Panc1 (cell line): Measurements from ENCODE around the gene TCEANC2. TPM values are rescaled to one million over a fixed set of nuclear protein-coding genes. Genes with fewer than 3 reads are reported as not detected.

Experiments used
- ATAC-seq: fragments of 200-7000 bp; cut with Tn5 transposase; 2 replicates; pipeline ENCODE4 v1.9.1; 2020; ENCODE audit warnings: mild to moderate bottlenecking, moderate library complexity
- BruUV-seq: library from RNA; stranded (reverse); fragments of 400-500 nt; replicated peaks from 2 replicates; lab custom pipeline; 2021; lab: Mats Ljungman, UMichigan
- CTCF ChIA-PET: fragments of 300-600 bp; sonication (Branson Sonifier 250); formaldehyde crosslinking; loops from one replicate; lab custom pipeline; 2022; ENCODE audit warnings: antibody characterized with exemption; lab: Charles Lee
- POLR2A ChIA-PET: fragments of 300-600 bp; sonication (Branson Sonifier 250); formaldehyde crosslinking; loops from one replicate; lab custom pipeline; 2022; ENCODE audit warnings: antibody characterized with exemption; lab: Charles Lee
- DNase-seq: peaks from one replicate; pipeline ENCODE4 v3.0.0-alpha.2; 2010; ENCODE audit warnings: low read depth, low spot score
- H3K27ac ChIP-seq: 2 replicates; pipeline ENCODE4 v1.5.1; 2011; ENCODE audit warnings: mild to moderate bottlenecking, low read length, inconsistent platforms
- H3K27me3 ChIP-seq: fragments of 200-500 bp; sonication (Bioruptor generic); 2 replicates; pipeline ENCODE4 v1.6.0; 2014; ENCODE audit warnings: low read length, inconsistent platforms; ENCODE audit not compliant: control insufficient read depth, insufficient read depth
- H3K36me3 ChIP-seq: fragments of 200-500 bp; sonication (Bioruptor generic); 2 replicates; pipeline ENCODE4 v1.5.1; 2014; ENCODE audit warnings: inconsistent platforms, mild to moderate bottlenecking, low read length, moderate library complexity; ENCODE audit not compliant: control insufficient read depth, insufficient read depth
- H3K4me1 ChIP-seq: 2 replicates; pipeline ENCODE4 v1.5.1; 2011; ENCODE audit warnings: inconsistent platforms, mild to moderate bottlenecking, low read length, moderate library complexity; ENCODE audit not compliant: control insufficient read depth, insufficient read depth
- H3K4me3 ChIP-seq, 2 experiments: 2 replicates each; pipeline ENCODE4 v1.5.1; 2011 to 2012; ENCODE audit warnings: low read depth in 2 of 2, low read length in 2 of 2, mild to moderate bottlenecking in 2 of 2, inconsistent platforms in 1 of 2, moderate library complexity in 1 of 2
- H3K9me3 ChIP-seq: fragments of 200-500 bp; sonication (Bioruptor generic); 2 replicates; pipeline ENCODE4 v1.5.1; 2014; ENCODE audit warnings: low read depth, mild to moderate bottlenecking, inconsistent platforms, low read length, moderate library complexity; ENCODE audit not compliant: control insufficient read depth, insufficient read depth
- POLR2AphosphoS5 ChIP-seq: IDR thresholded peaks from 2 replicates; pipeline ENCODE4 v1.6.1; 2012; ENCODE audit warnings: mild to moderate bottlenecking, low read depth, low read length, moderate library complexity
- SIN3A ChIP-seq: IDR thresholded peaks from 2 replicates; pipeline ENCODE4 v1.6.1; 2012; ENCODE audit warnings: low read depth, mild to moderate bottlenecking, low read length, moderate library complexity, borderline replicate concordance; ENCODE audit not compliant: insufficient read depth
- TCF7L2 ChIP-seq: IDR thresholded peaks from 2 replicates; pipeline ENCODE4 v1.6.1; 2011; ENCODE audit warnings: mild to moderate bottlenecking, low read depth, low read length, inconsistent platforms
- in situ Hi-C: cut with HindIII; loops from 2 replicates; pipeline ENCODE4 v1.10.0; 2016; ENCODE audit warnings: low sequenced_read_pairs, low pct_unique_long_range_greater_than_20kb
- intact Hi-C: fragments of 100-400 bp; cut with micrococcal nuclease; formaldehyde crosslinking; loops from one replicate; pipeline ENCODE4 v1.10.0; 2022; ENCODE audit not compliant: unreplicated experiment
- total RNA-seq: library from RNA; stranded (reverse); gene quantifications from one replicate; pipeline ENCODE4 v1.2.1, GENCODE V29; 2021; ENCODE audit not compliant: unreplicated experiment
- TF ChIP-seq, protein P1 (sequence below): fragments of 450-650 bp; IDR thresholded peaks from 2 replicates; pipeline ENCODE4 v1.5.1; 2017; ENCODE audit warnings: mild to moderate bottlenecking
- TF ChIP-seq, protein P2 (sequence below), 2 experiments: IDR thresholded peaks; 2 replicates each; pipeline ENCODE4 v1.6.1; 2011 to 2012; ENCODE audit warnings: low read depth in 2 of 2, control low read depth in 1 of 2, low read length in 1 of 2, mild to moderate bottlenecking in 1 of 2, moderate library complexity in 1 of 2; ENCODE audit not compliant: insufficient read depth in 1 of 2

TCEANC2 gene
- total RNA-seq, 1 experiment from 2014 or later: 5.1 TPM

DNA sequence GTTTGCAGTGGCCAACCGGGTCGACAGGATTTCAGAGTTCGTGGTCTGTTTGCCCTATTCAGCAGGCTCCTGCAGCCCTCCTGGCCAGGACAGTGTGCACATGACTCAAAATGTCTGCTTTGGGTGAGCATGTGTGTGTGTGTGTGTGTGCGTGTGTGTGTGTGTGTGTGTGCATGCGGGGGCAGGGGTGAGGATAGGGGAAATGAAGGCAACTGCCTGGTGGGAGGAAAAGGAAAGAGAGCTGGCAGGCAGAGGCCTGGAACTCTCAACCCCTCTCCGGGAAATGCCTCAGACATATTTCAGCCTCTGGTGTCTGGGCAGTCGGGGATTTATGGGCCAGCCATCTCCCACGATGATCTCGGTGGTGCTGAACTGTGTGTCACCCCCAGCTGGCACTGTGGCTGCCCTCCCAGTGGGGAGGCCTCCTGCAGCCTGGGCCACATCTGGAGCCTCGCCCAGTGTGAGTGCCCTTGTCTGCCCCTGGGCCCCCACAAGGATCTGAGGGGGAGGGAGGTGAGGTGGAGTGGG is 84.2 kb downstream of the TCEANC2 start:
- BruUV-seq: no TSS peak
- no peak for ATAC-seq
- Histone ChIP-seq H3K27me3 (no peaks in the 10 kb centered on the region), H3K4me1 (no peaks in the 10 kb centered on the region), H3K4me3 (no peak overlapping the region), H3K27ac (no peak overlapping the region), H3K9me3 (no peaks in the 10 kb centered on the region), H3K36me3 (no peaks in the 10 kb centered on the region)
- ChIA-PET CTCF (interaction anchor here (0.6 kb wide), 2 partner anchors 362 to 639 kb away, joined by 4 to 5 read pairs; no protein-coding TSS in a partner anchor), POLR2A (interaction anchor here (0.6 kb wide), 1 partner anchor 618 kb away, joined by 4 read pairs; no protein-coding TSS in a partner anchor)
- in situ Hi-C loops: no loop called here
- TF ChIP-seq, protein P1, sequence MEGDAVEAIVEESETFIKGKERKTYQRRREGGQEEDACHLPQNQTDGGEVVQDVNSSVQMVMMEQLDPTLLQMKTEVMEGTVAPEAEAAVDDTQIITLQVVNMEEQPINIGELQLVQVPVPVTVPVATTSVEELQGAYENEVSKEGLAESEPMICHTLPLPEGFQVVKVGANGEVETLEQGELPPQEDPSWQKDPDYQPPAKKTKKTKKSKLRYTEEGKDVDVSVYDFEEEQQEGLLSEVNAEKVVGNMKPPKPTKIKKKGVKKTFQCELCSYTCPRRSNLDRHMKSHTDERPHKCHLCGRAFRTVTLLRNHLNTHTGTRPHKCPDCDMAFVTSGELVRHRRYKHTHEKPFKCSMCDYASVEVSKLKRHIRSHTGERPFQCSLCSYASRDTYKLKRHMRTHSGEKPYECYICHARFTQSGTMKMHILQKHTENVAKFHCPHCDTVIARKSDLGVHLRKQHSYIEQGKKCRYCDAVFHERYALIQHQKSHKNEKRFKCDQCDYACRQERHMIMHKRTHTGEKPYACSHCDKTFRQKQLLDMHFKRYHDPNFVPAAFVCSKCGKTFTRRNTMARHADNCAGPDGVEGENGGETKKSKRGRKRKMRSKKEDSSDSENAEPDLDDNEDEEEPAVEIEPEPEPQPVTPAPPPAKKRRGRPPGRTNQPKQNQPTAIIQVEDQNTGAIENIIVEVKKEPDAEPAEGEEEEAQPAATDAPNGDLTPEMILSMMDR: no peak
- TF ChIP-seq TCF7L2 (no peak), SIN3A (no peak), POLR2AphosphoS5 (no peak)
- TF ChIP-seq, protein P2, sequence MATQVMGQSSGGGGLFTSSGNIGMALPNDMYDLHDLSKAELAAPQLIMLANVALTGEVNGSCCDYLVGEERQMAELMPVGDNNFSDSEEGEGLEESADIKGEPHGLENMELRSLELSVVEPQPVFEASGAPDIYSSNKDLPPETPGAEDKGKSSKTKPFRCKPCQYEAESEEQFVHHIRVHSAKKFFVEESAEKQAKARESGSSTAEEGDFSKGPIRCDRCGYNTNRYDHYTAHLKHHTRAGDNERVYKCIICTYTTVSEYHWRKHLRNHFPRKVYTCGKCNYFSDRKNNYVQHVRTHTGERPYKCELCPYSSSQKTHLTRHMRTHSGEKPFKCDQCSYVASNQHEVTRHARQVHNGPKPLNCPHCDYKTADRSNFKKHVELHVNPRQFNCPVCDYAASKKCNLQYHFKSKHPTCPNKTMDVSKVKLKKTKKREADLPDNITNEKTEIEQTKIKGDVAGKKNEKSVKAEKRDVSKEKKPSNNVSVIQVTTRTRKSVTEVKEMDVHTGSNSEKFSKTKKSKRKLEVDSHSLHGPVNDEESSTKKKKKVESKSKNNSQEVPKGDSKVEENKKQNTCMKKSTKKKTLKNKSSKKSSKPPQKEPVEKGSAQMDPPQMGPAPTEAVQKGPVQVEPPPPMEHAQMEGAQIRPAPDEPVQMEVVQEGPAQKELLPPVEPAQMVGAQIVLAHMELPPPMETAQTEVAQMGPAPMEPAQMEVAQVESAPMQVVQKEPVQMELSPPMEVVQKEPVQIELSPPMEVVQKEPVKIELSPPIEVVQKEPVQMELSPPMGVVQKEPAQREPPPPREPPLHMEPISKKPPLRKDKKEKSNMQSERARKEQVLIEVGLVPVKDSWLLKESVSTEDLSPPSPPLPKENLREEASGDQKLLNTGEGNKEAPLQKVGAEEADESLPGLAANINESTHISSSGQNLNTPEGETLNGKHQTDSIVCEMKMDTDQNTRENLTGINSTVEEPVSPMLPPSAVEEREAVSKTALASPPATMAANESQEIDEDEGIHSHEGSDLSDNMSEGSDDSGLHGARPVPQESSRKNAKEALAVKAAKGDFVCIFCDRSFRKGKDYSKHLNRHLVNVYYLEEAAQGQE (IDR thresholded peaks at IDR 0.05; ENCODE audit: insufficient read depth in 1 of 2, low read depth in 2 of 2, low read length in 1 of 2): no peak
- intact Hi-C loops: no loop called here
- DNase-seq: no peak

DNA sequence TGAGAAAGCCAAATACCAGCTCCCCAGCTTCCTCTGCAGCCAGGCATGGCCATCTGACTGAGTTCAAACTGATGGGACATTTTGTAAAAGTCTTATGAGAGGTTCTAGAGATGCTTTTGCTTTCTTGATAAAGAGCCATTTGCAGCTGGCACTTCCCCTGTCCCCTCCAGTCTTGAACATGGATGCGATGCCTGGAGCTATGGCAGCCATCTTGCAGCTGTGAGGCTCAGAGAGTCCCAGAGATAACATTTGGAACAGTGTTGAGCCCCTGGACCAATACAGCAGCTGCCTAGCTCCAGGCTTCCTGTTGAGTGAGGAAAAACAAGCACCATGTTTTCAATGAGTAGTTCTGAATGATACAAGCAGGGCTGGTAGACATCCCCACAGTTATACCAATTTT is 85.6 kb downstream of the TCEANC2 start:
- H3K4me1 ChIP-seq: no peaks in the 10 kb centered on the region
- H3K9me3 ChIP-seq: no peaks in the 10 kb centered on the region
- ChIA-PET CTCF (no interaction called here), POLR2A (no interaction called here)
- H3K4me3 ChIP-seq: no peak overlapping the region
- no peaks in the 10 kb centered on the region for H3K36me3 ChIP-seq
- intact Hi-C loops: no loop called here
- BruUV-seq: no TSS peak
- in situ Hi-C loops: no loop called here
- TF ChIP-seq POLR2AphosphoS5: no peak
- TF ChIP-seq, protein P2 (IDR thresholded peaks at IDR 0.05; ENCODE audit: insufficient read depth in 1 of 2, low read depth in 2 of 2, low read length in 1 of 2): no peak
- no peak for TF ChIP-seq SIN3A
- ATAC-seq (no peak), DNase-seq (no peak)
- H3K27me3 ChIP-seq: no peaks in the 10 kb centered on the region
- H3K27ac ChIP-seq: no peak overlapping the region
